IMR-90 (cell line): ENCODE measurements around the gene CHST1. TPM values are rescaled to one million over a fixed set of nuclear protein-coding genes. Genes with fewer than 3 reads are reported as not detected.

Experiments used
- ATAC-seq: fragments of 200-7000 bp; cut with Tn5 transposase; 2 replicates; pipeline ENCODE4 v1.9.1; 2020; ENCODE audit warnings: low read depth, mild to moderate bottlenecking, moderate library complexity
- BruUV-seq: library from RNA; stranded (reverse); fragments of 400-500 nt; replicated peaks from 2 replicates; lab custom pipeline; 2021; lab: Mats Ljungman, UMichigan
- CTCF ChIA-PET: fragments of 300-600 bp; formaldehyde crosslinking; extraction: SDS; loops from one replicate; lab custom pipeline; 2021; ENCODE audit warnings: antibody characterized with exemption; lab: Yijun Ruan, JAX
- POLR2A ChIA-PET: fragments of 300-600 bp; sonication (Branson Sonifier 250); formaldehyde crosslinking; loops from one replicate; lab custom pipeline; 2022; ENCODE audit warnings: antibody characterized with exemption; ENCODE audit not compliant: unreplicated experiment; lab: Charles Lee
- DNase-seq: peaks from one replicate; pipeline ENCODE4 v3.0.0; 2013
- H2AFZ ChIP-seq: replicated peaks from 2 replicates; pipeline ENCODE3; 2013; ENCODE audit warnings: low read length, mild to moderate bottlenecking; ENCODE audit not compliant: poor library complexity
- H2AK5ac ChIP-seq: 2 replicates; pipeline ENCODE4 v1.6.1; 2013; ENCODE audit warnings: low read depth, low read length, inconsistent platforms
- H2AK9ac ChIP-seq: replicated peaks from 2 replicates; pipeline ENCODE3; 2013; ENCODE audit warnings: mild to moderate bottlenecking, low read depth, low read length, moderate library complexity; ENCODE audit not compliant: poor library complexity
- H2BK120ac ChIP-seq: 2 replicates; pipeline ENCODE4 v1.6.1; 2013; ENCODE audit warnings: low read depth, low read length, inconsistent platforms
- H2BK15ac ChIP-seq: 3 replicates; pipeline ENCODE4 v1.6.1; 2013; ENCODE audit warnings: low read depth, low read length, inconsistent platforms
- H2BK20ac ChIP-seq: 2 replicates; pipeline ENCODE4 v1.6.1; 2013; ENCODE audit warnings: low read depth, mild to moderate bottlenecking, inconsistent platforms, low read length, moderate library complexity
- H2BK5ac ChIP-seq: 2 replicates; pipeline ENCODE4 v1.6.1; 2013; ENCODE audit warnings: mild to moderate bottlenecking, low read depth, low read length, inconsistent platforms; ENCODE audit not compliant: poor library complexity, severe bottlenecking
- H3K14ac ChIP-seq: replicated peaks from 2 replicates; pipeline ENCODE4 v1.6.1; 2013; ENCODE audit warnings: low read depth, low read length, inconsistent platforms
- H3K18ac ChIP-seq: 2 replicates; pipeline ENCODE4 v1.6.1; 2013; ENCODE audit warnings: low read depth, low read length, control low read depth
- H3K23ac ChIP-seq: 2 replicates; pipeline ENCODE4 v1.6.1; 2013; ENCODE audit warnings: low read depth, low read length, inconsistent platforms
- H3K27ac ChIP-seq: 2 replicates; pipeline ENCODE4 v1.5.1; 2013; ENCODE audit warnings: mild to moderate bottlenecking, control low read depth, low read length; ENCODE audit not compliant: insufficient read depth
- H3K27me3 ChIP-seq: 2 replicates; pipeline ENCODE4 v1.6.1; 2013; ENCODE audit warnings: low read length; ENCODE audit not compliant: control insufficient read depth, insufficient read depth
- H3K36me3 ChIP-seq: 2 replicates; pipeline ENCODE4 v1.6.1; 2013; ENCODE audit warnings: low read length, mixed read lengths; ENCODE audit not compliant: control insufficient read depth, insufficient read depth
- H3K4ac ChIP-seq: 2 replicates; pipeline ENCODE4 v1.6.1; 2013; ENCODE audit warnings: low read depth, low read length, inconsistent platforms
- H3K4me1 ChIP-seq: 2 replicates; pipeline ENCODE4 v1.6.1; 2013; ENCODE audit warnings: low read length, mixed read lengths; ENCODE audit not compliant: control insufficient read depth, insufficient read depth
- H3K4me2 ChIP-seq: 2 replicates; pipeline ENCODE4 v1.6.1; 2013; ENCODE audit warnings: low read depth, mild to moderate bottlenecking, control low read depth, low read length, moderate library complexity
- H3K4me3 ChIP-seq: 2 replicates; pipeline ENCODE4 v1.5.1; 2013; ENCODE audit warnings: low read depth, mild to moderate bottlenecking, control low read depth, low read length, moderate library complexity; ENCODE audit not compliant: insufficient read depth
- H3K56ac ChIP-seq: 2 replicates; pipeline ENCODE4 v1.6.1; 2013; ENCODE audit warnings: low read length, inconsistent platforms; ENCODE audit not compliant: insufficient read depth; ENCODE audit errors: extremely low read depth
- H3K79me1 ChIP-seq, 2 experiments: 2 replicates each; pipeline ENCODE4 v1.6.1; 2013; ENCODE audit warnings: low read length in 2 of 2, inconsistent platforms in 1 of 2, low read depth in 1 of 2
- H3K9ac ChIP-seq: 2 replicates; pipeline ENCODE4 v1.6.1; 2013; ENCODE audit warnings: low read depth, low read length, control low read depth
- H3K9me1 ChIP-seq: 2 replicates; pipeline ENCODE4 v1.6.1; 2013; ENCODE audit warnings: low read length, inconsistent platforms; ENCODE audit not compliant: insufficient read depth
- H3K9me3 ChIP-seq: 2 replicates; pipeline ENCODE4 v1.6.1; 2013; ENCODE audit warnings: low read length; ENCODE audit not compliant: control insufficient read depth, insufficient read depth
- H4K20me1 ChIP-seq: 2 replicates; pipeline ENCODE4 v1.6.1; 2013; ENCODE audit warnings: low read length, inconsistent platforms; ENCODE audit not compliant: insufficient read depth
- H4K5ac ChIP-seq: 2 replicates; pipeline ENCODE4 v1.6.1; 2013; ENCODE audit warnings: mild to moderate bottlenecking, low read depth, low read length, control low read depth
- H4K8ac ChIP-seq, 2 experiments: 2 replicates each; pipeline ENCODE4 v1.6.1; 2013; ENCODE audit warnings: low read depth in 2 of 2, low read length in 2 of 2, control low read depth in 1 of 2, inconsistent platforms in 1 of 2
- H4K91ac ChIP-seq: 2 replicates; pipeline ENCODE4 v1.6.1; 2013; ENCODE audit warnings: low read depth, low read length, inconsistent platforms; ENCODE audit not compliant: insufficient read depth
- BHLHE40 ChIP-seq: fragments of 150-350 bp; IDR thresholded peaks from 2 replicates; pipeline ENCODE4 v1.6.1; 2016; ENCODE audit warnings: mild to moderate bottlenecking, low read depth, low read length
- CEBPB ChIP-seq: IDR thresholded peaks from 2 replicates; pipeline ENCODE4 v1.6.1; 2012; ENCODE audit warnings: low read depth, low read length, improper control_type of control experiment
- CHD1 ChIP-seq: IDR thresholded peaks from 2 replicates; pipeline ENCODE4 v1.6.1; 2012; ENCODE audit warnings: low read depth, low read length, improper control_type of control experiment
- FOS ChIP-seq: fragments of 150-350 bp; IDR thresholded peaks from 2 replicates; pipeline ENCODE4 v1.6.1; 2016; ENCODE audit warnings: low read depth, low read length
- MAFK ChIP-seq: IDR thresholded peaks from 2 replicates; pipeline ENCODE4 v1.6.1; 2012; ENCODE audit warnings: low read depth, low read length, improper control_type of control experiment
- MAZ ChIP-seq: IDR thresholded peaks from 2 replicates; pipeline ENCODE4 v1.6.1; 2012; ENCODE audit warnings: low read depth, mild to moderate bottlenecking, low read length, improper control_type of control experiment, moderate library complexity, borderline replicate concordance
- MXI1 ChIP-seq: IDR thresholded peaks from 2 replicates; pipeline ENCODE4 v1.6.1; 2012; ENCODE audit warnings: low read depth, mild to moderate bottlenecking, low read length, moderate library complexity, borderline replicate concordance
- NFE2L2 ChIP-seq: fragments of 150-350 bp; IDR thresholded peaks from 2 replicates; pipeline ENCODE4 v1.6.1; 2016; ENCODE audit warnings: low read depth, mild to moderate bottlenecking, low read length
- RAD21 ChIP-seq: IDR thresholded peaks from 2 replicates; pipeline ENCODE4 v1.6.1; 2012; ENCODE audit warnings: low read length, improper control_type of control experiment
- RCOR1 ChIP-seq: IDR thresholded peaks from 2 replicates; pipeline ENCODE4 v1.6.1; 2012; ENCODE audit warnings: mild to moderate bottlenecking, low read length, improper control_type of control experiment; ENCODE audit not compliant: insufficient replicate concordance
- RFX5 ChIP-seq: IDR thresholded peaks from 2 replicates; pipeline ENCODE4 v1.8.0; 2012; ENCODE audit warnings: low read depth, mild to moderate bottlenecking, low read length, moderate library complexity
- SMC3 ChIP-seq: fragments of 150-350 bp; IDR thresholded peaks from 2 replicates; pipeline ENCODE4 v1.6.1; 2016; ENCODE audit warnings: low read depth, mild to moderate bottlenecking, antibody characterized with exemption, low read length, moderate library complexity
- WGBS, 2 experiments: methylation state at CpG; one replicate each; pipeline versions ENCODE4 v1.1.5 to v1.1.7; 2013; ENCODE audit warnings: missing lambda C conversion rate in 2 of 2; ENCODE audit not compliant: insufficient read length in 1 of 2; ENCODE audit errors: extremely low coverage in 2 of 2; 5-methylcytosine and 5-hydroxymethylcytosine counted together
- dilution Hi-C: fragments of 300-500 bp; cut with HindIII; formaldehyde crosslinking; loops from one replicate; pipeline ENCODE4 v1.14.3; 2018; ENCODE audit warnings: low sequenced_read_pairs; ENCODE audit not compliant: unreplicated experiment
- in situ Hi-C: fragments of 300-500 bp; cut with MboI; formaldehyde crosslinking; loops from 3 replicates; pipeline ENCODE4 v1.14.3; 2019; ENCODE audit warnings: low sequenced_read_pairs, inconsistent platforms, mixed read lengths
- intact Hi-C: fragments of 100-400 bp; cut with micrococcal nuclease; formaldehyde crosslinking; loops from 2 replicates; pipeline ENCODE4 v1.10.0; 2022
- polyA plus RNA-seq, 3 experiments: library from polyadenylated mRNA; depleted of rRNA; stranded (reverse); fragments of >200 nt; gene quantifications; 2 replicates each; pipeline ENCODE4 v1.2.3, GENCODE V29; 2012; ENCODE audit warnings: low replicate concordance in 1 of 3
- total RNA-seq: library from RNA; depleted of rRNA; stranded (reverse); fragments of >200 nt; gene quantifications from 2 replicates; pipeline ENCODE4 v1.2.3, GENCODE V29; 2012
- TF ChIP-seq, protein P1 (sequence below): fragments of 150-350 bp; IDR thresholded peaks from 2 replicates; pipeline ENCODE4 v1.6.1; 2016; ENCODE audit warnings: low read depth, mild to moderate bottlenecking, low read length, moderate library complexity, borderline replicate concordance
- TF ChIP-seq, protein P2 (sequence below): conservative IDR thresholded peaks from 2 replicates; pipeline ENCODE4 v1.5.1; 2012; ENCODE audit warnings: mild to moderate bottlenecking, low read depth, low read length, improper control_type of control experiment
- TF ChIP-seq, protein P3 (sequence below): fragments of 150-350 bp; IDR thresholded peaks from 2 replicates; pipeline ENCODE4 v1.6.1; 2017; ENCODE audit warnings: mild to moderate bottlenecking, antibody characterized with exemption, low read length, low read depth

CHST1 gene
- total and polyA plus RNA-seq, 2 of the 4 experiments (the other 2 are of a cell fraction) = 0.21 TPM; not detected in 1

DNA sequence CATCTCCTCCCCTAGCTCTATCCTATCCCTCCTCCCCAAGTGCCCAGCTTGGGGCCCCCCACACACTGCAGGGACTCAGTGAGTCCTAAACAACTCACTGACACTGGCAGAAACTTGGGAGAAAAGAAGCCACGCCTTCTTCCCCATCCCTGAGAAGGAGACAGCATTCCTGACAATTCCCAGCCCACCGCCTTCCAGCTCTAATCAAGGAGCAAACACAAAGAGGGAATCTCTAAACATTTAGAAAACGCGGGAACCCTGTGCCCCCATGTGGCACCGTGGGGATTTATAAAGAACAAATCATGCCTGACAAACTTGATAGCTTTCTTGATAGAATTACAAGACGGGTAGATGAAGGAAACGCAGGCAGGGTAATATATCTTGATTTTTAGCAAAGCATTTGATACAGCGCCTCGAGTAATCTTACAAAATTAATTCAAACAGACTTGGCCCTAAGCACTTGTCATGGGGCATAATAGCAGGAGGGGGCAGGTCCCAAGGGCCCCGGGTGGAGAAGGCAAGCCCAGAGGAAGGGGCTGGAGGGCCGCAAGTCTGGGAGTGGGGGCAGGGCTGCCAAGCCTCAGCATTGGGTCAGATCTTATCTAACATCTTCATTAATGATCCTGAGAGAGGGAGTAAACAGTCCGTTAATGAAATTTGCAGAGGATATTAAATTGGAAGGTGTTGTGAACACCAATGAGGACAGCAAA, 4.5 kb downstream of the CHST1 start:
- CTCF ChIA-PET = no interaction called here
- peaks cover 45% of the 10 kb centered on the region for H3K27me3 ChIP-seq
- no peak overlapping the region for H2BK15ac ChIP-seq
- H3K9me3 ChIP-seq = no peaks in the 10 kb centered on the region
- no peak overlapping the region for H3K4me2 ChIP-seq
- intact Hi-C loops = no loop called here
- no peak overlapping the region for H3K56ac ChIP-seq
- no peak overlapping the region for H2BK120ac ChIP-seq
- dilution Hi-C loops = no loop called here
- no peak for TF ChIP-seq SMC3
- TF ChIP-seq, protein P1, sequence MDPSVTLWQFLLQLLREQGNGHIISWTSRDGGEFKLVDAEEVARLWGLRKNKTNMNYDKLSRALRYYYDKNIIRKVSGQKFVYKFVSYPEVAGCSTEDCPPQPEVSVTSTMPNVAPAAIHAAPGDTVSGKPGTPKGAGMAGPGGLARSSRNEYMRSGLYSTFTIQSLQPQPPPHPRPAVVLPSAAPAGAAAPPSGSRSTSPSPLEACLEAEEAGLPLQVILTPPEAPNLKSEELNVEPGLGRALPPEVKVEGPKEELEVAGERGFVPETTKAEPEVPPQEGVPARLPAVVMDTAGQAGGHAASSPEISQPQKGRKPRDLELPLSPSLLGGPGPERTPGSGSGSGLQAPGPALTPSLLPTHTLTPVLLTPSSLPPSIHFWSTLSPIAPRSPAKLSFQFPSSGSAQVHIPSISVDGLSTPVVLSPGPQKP = no peak
- TF ChIP-seq NFE2L2 = no peak
- TF ChIP-seq RFX5 = no peak
- no peak for TF ChIP-seq MAFK
- TF ChIP-seq, protein P2, sequence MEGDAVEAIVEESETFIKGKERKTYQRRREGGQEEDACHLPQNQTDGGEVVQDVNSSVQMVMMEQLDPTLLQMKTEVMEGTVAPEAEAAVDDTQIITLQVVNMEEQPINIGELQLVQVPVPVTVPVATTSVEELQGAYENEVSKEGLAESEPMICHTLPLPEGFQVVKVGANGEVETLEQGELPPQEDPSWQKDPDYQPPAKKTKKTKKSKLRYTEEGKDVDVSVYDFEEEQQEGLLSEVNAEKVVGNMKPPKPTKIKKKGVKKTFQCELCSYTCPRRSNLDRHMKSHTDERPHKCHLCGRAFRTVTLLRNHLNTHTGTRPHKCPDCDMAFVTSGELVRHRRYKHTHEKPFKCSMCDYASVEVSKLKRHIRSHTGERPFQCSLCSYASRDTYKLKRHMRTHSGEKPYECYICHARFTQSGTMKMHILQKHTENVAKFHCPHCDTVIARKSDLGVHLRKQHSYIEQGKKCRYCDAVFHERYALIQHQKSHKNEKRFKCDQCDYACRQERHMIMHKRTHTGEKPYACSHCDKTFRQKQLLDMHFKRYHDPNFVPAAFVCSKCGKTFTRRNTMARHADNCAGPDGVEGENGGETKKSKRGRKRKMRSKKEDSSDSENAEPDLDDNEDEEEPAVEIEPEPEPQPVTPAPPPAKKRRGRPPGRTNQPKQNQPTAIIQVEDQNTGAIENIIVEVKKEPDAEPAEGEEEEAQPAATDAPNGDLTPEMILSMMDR = no peak
- TF ChIP-seq RCOR1 = no peak
- no peak for TF ChIP-seq MXI1
- no peak for TF ChIP-seq FOS
- no peak for TF ChIP-seq BHLHE40
- TF ChIP-seq, protein P3, sequence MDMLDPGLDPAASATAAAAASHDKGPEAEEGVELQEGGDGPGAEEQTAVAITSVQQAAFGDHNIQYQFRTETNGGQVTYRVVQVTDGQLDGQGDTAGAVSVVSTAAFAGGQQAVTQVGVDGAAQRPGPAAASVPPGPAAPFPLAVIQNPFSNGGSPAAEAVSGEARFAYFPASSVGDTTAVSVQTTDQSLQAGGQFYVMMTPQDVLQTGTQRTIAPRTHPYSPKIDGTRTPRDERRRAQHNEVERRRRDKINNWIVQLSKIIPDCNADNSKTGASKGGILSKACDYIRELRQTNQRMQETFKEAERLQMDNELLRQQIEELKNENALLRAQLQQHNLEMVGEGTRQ = no peak
- TF ChIP-seq MAZ = no peak
- no peak for TF ChIP-seq CEBPB
- TF ChIP-seq CHD1 = no peak
- no peak for TF ChIP-seq RAD21
- no peak for DNase-seq
- H4K8ac ChIP-seq = no peak overlapping the region
- BruUV-seq = no TSS peak
- H4K5ac ChIP-seq = no peak overlapping the region
- WGBS, 2 experiments = 0% methylated on average over 1 of the region's 12 CpGs; no CpG with 5 or more reads in 1 of the 2 experiments
- ATAC-seq = no peak
- H4K20me1 ChIP-seq = no peaks in the 10 kb centered on the region; the same call in 1 of the 2 replicates
- no peak overlapping the region for H3K9ac ChIP-seq
- POLR2A ChIA-PET = no interaction called here
- no peak overlapping the region for H3K27ac ChIP-seq
- H3K4ac ChIP-seq = no peak overlapping the region
- H3K18ac ChIP-seq = no peak overlapping the region
- no peaks in the 10 kb centered on the region for H3K36me3 ChIP-seq
- H2AK9ac ChIP-seq = no peak overlapping the region
- H2AK5ac ChIP-seq = no peak overlapping the region
- no peak overlapping the region for H2AFZ ChIP-seq
- in situ Hi-C loops = no loop called here
- H3K23ac ChIP-seq = no peak overlapping the region
- H2BK5ac ChIP-seq = no peak overlapping the region
- H4K91ac ChIP-seq = no peak overlapping the region
- H3K14ac ChIP-seq = no peak overlapping the region
- H2BK20ac ChIP-seq = no peak overlapping the region
- no peak overlapping the region for H3K4me3 ChIP-seq
- no peaks in the 10 kb centered on the region for H3K9me1 ChIP-seq
- H3K4me1 ChIP-seq = peaks cover 4% of the 10 kb centered on the region; the same call in 1 of the 2 replicates
- no peaks in the 10 kb centered on the region for H3K79me1 ChIP-seq
